Tibial nerve (tissue), 4 donors: ENCODE data around the gene TMPRSS15.

Experiments
- EP300 ChIP-seq, 2 donors: sonication (generic); formaldehyde crosslinking; IDR thresholded peaks; one replicate each; pipeline ENCODE4 v1.6.1; 2017; ENCODE audit warnings: antibody characterized with exemption in 2 of 2, mild to moderate bottlenecking in 1 of 2
- POLR2A ChIP-seq, 2 donors: fragments of 450-650 bp; IDR thresholded peaks; one replicate each; pipeline ENCODE4 v1.6.1; 2017; ENCODE audit warnings: antibody characterized with exemption in 2 of 2, mild to moderate bottlenecking in 2 of 2, moderate library complexity in 2 of 2
- TF ChIP-seq, protein P1 (sequence below), 5 experiments: fragments of 200-600 bp in 3 of 5; fragments of 450-650 bp in 2 of 5; sonication (generic) in 3 of 5; IDR thresholded peaks; one replicate each; pipeline ENCODE4 v1.5.1; 2016 to 2019; ENCODE audit warnings: antibody characterized with exemption in 5 of 5, mild to moderate bottlenecking in 3 of 5, moderate library complexity in 2 of 5

DNA sequence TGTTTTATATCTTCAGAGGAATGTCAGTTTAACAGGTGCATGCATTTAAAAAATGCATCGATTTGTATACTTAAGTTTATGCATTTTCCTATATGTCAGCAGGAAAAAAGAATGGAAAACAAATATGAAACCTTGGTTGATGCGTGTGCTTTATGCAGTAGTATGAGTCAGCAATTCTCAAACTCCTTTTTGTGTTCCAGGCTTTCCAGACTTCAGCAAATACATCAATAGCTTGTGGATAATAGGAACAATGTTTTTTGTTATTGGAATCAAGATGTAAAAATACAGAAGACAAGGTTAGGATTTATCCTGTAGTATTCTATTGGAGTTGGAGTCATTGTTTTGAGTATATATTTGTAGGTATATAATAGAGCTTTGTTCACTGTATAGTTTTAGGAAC lies 113.7 kb downstream of the TMPRSS15 start:
- TF ChIP-seq, protein P1, sequence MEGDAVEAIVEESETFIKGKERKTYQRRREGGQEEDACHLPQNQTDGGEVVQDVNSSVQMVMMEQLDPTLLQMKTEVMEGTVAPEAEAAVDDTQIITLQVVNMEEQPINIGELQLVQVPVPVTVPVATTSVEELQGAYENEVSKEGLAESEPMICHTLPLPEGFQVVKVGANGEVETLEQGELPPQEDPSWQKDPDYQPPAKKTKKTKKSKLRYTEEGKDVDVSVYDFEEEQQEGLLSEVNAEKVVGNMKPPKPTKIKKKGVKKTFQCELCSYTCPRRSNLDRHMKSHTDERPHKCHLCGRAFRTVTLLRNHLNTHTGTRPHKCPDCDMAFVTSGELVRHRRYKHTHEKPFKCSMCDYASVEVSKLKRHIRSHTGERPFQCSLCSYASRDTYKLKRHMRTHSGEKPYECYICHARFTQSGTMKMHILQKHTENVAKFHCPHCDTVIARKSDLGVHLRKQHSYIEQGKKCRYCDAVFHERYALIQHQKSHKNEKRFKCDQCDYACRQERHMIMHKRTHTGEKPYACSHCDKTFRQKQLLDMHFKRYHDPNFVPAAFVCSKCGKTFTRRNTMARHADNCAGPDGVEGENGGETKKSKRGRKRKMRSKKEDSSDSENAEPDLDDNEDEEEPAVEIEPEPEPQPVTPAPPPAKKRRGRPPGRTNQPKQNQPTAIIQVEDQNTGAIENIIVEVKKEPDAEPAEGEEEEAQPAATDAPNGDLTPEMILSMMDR (IDR thresholded peaks at IDR 0.05) = no peak
- TF ChIP-seq POLR2A (IDR thresholded peaks at IDR 0.05) = no peak
- no peak for TF ChIP-seq EP300 (IDR thresholded peaks at IDR 0.05)
